ENCODE results near the gene CHD6. TPM values are rescaled to one million over a fixed set of nuclear protein-coding genes. Genes with fewer than 3 reads are reported as not detected.

Gene CHD6
- total RNA-seq, 1 experiment from 2014 or later, result 26.6 TPM

DNA sequence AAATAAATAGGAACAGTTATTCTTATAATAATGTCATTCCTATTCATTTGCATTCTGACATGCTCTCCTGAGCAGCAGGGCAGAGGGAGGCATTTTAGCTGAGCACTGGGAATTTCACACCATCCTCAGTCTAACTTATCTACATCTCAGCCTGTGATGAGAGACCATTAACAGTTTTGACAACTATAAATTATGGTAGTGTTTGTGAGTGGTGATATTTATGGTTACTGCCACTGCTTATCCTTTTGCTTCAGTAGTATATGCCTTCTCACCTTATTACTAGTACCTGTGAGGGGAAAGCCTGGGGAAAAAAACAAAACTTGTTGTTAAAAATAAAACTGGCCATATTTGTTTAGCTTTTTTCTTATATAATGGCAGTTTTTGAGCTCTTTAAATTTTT, 17.0 kb upstream of the CHD6 start:
- no peak for ATAC-seq
- H3K4me1 ChIP-seq (ENCODE audit: control insufficient read depth in 1 of 2, insufficient read depth in 2 of 2, low read length in 2 of 2), result no peaks in the 10 kb centered on the region
- H4K20me1 ChIP-seq (ENCODE audit: insufficient read depth), result no peaks in the 10 kb centered on the region
- no TSS peak for BruUV-seq (replicated peaks)
- ChIA-PET RAD21 (ENCODE audit: low non-redundant PET in 1 of 2, low total read pairs in 2 of 2, uncharacterized antibody in 2 of 2, unreplicated experiment in 2 of 2) (no interaction called here), POLR2A (no interaction called here), CTCF (interaction anchor here (0.7 to 1.4 kb wide), 2 partner anchors 28 to 63 kb away, joined by 3 read pairs; no protein-coding TSS in a partner anchor)
- peaks cover 19% of the 10 kb centered on the region for H3K27me3 ChIP-seq (ENCODE audit: insufficient read depth, low read length)
- no peaks in the 10 kb centered on the region for H3K9me2 ChIP-seq (ENCODE audit: insufficient read depth)
- no peaks in the 10 kb centered on the region for H3K79me2 ChIP-seq (ENCODE audit: insufficient read depth, low read length)
- DNase-seq (ENCODE audit: low read depth, low spot score), result no peak
- intact Hi-C loops (cut with micrococcal nuclease), result no loop called here
- no peak overlapping the region for H3K4me2 ChIP-seq (ENCODE audit: low read length)
- no peak overlapping the region for H3K27ac ChIP-seq (ENCODE audit: low read depth, low read length)
- H3K9me3 ChIP-seq (ENCODE audit: control insufficient read depth in 1 of 2, insufficient read depth in 1 of 2, low read depth in 1 of 2, low read length in 2 of 2), result no peaks in the 10 kb centered on the region
- TF ChIP-seq EGR1 (IDR thresholded peaks at IDR 0.05; ENCODE audit: low read depth) (no peak), ZNF274 (IDR thresholded peaks at IDR 0.05; ENCODE audit: low read depth, low read length) (no peak), JUND (IDR thresholded peaks at IDR 0.05) (no peak)
- TF ChIP-seq, protein P1, sequence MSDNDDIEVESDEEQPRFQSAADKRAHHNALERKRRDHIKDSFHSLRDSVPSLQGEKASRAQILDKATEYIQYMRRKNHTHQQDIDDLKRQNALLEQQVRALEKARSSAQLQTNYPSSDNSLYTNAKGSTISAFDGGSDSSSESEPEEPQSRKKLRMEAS (IDR thresholded peaks at IDR 0.05), result no peak
- TF ChIP-seq, protein P2, sequence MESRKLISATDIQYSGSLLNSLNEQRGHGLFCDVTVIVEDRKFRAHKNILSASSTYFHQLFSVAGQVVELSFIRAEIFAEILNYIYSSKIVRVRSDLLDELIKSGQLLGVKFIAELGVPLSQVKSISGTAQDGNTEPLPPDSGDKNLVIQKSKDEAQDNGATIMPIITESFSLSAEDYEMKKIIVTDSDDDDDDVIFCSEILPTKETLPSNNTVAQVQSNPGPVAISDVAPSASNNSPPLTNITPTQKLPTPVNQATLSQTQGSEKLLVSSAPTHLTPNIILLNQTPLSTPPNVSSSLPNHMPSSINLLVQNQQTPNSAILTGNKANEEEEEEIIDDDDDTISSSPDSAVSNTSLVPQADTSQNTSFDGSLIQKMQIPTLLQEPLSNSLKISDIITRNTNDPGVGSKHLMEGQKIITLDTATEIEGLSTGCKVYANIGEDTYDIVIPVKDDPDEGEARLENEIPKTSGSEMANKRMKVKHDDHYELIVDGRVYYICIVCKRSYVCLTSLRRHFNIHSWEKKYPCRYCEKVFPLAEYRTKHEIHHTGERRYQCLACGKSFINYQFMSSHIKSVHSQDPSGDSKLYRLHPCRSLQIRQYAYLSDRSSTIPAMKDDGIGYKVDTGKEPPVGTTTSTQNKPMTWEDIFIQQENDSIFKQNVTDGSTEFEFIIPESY (IDR thresholded peaks at IDR 0.05; ENCODE audit: extremely low read depth, insufficient replicate concordance, low read length), result no peak
- H2AFZ ChIP-seq (ENCODE audit: low read depth, low read length, poor library complexity, severe bottlenecking), result no peak overlapping the region
- H3K9ac ChIP-seq (ENCODE audit: low read length), result no peak overlapping the region
- no peak overlapping the region for H3K4me3 ChIP-seq (replicated peaks in 1 of 2; ENCODE audit: low read depth in 1 of 2, low read length in 2 of 2)
- no peaks in the 10 kb centered on the region; a peak in 1 of 4 replicates for H3K36me3 ChIP-seq (ENCODE audit: control insufficient read depth in 1 of 2, insufficient read depth in 2 of 2, low read length in 2 of 2)

DNA sequence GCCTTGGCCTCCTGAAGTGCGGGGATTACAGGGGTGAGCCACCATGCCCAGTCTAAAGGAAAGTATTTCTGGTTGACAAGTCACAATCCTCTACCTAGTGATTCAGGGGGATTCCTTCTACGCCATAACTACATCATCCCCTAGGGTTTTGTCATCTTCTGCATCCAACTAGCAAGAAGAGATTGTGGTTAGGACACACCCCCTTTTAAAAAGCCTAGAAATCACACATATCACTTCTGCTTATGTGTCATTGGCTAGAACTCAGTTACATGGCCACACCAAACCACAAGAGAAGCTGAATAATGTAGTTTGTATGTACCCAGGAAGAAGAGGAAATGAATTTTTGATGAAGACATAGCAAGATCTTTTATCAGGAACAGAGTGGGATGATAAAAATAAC, 14.7 kb upstream of the CHD6 start:
- Histone ChIP-seq H4K20me1 (ENCODE audit: insufficient read depth) (no peaks in the 10 kb centered on the region), H3K79me2 (ENCODE audit: insufficient read depth, low read length) (no peaks in the 10 kb centered on the region), H3K9ac (ENCODE audit: low read length) (no peak overlapping the region), H3K9me3 (ENCODE audit: control insufficient read depth in 1 of 2, insufficient read depth in 1 of 2, low read depth in 1 of 2, low read length in 2 of 2) (no peaks in the 10 kb centered on the region), H3K4me1 (ENCODE audit: control insufficient read depth in 1 of 2, insufficient read depth in 2 of 2, low read length in 2 of 2) (no peaks in the 10 kb centered on the region), H3K27me3 (ENCODE audit: insufficient read depth, low read length) (peaks cover 9% of the 10 kb centered on the region; the same call in 1 of the 2 replicates), H3K36me3 (ENCODE audit: control insufficient read depth in 1 of 2, insufficient read depth in 2 of 2, low read length in 2 of 2) (no peaks in the 10 kb centered on the region; a peak in 1 of 4 replicates), H3K4me3 (replicated peaks in 1 of 2; ENCODE audit: low read depth in 1 of 2, low read length in 2 of 2) (no peak overlapping the region), H2AFZ (ENCODE audit: low read depth, low read length, poor library complexity, severe bottlenecking) (no peak overlapping the region), H3K9me2 (ENCODE audit: insufficient read depth) (no peaks in the 10 kb centered on the region), H3K4me2 (ENCODE audit: low read length) (no peak overlapping the region), H3K27ac (ENCODE audit: low read depth, low read length) (no peak overlapping the region)
- no TSS peak for BruUV-seq (replicated peaks)
- intact Hi-C loops (cut with micrococcal nuclease), result no loop called here
- POLR2A ChIA-PET, result no interaction called here
- ATAC-seq (no peak), DNase-seq (ENCODE audit: low read depth, low spot score) (no peak)
- RAD21 ChIA-PET (ENCODE audit: low non-redundant PET in 1 of 2, low total read pairs in 2 of 2, uncharacterized antibody in 2 of 2, unreplicated experiment in 2 of 2), result no interaction called here
- CTCF ChIA-PET, result no interaction called here
- TF ChIP-seq TCF7L2 (IDR thresholded peaks at IDR 0.05; ENCODE audit: borderline replicate concordance, extremely low read depth, insufficient read depth, insufficient read length) (no peak), FOSL1 (IDR thresholded peaks at IDR 0.05; ENCODE audit: low read depth) (no peak), CEBPB (IDR thresholded peaks at IDR 0.05; ENCODE audit: low read depth) (no peak), YY1 (IDR thresholded peaks at IDR 0.05; ENCODE audit: extremely low read depth, insufficient replicate concordance, low read depth, low read length) (no peak)
- TF ChIP-seq, protein P3, sequence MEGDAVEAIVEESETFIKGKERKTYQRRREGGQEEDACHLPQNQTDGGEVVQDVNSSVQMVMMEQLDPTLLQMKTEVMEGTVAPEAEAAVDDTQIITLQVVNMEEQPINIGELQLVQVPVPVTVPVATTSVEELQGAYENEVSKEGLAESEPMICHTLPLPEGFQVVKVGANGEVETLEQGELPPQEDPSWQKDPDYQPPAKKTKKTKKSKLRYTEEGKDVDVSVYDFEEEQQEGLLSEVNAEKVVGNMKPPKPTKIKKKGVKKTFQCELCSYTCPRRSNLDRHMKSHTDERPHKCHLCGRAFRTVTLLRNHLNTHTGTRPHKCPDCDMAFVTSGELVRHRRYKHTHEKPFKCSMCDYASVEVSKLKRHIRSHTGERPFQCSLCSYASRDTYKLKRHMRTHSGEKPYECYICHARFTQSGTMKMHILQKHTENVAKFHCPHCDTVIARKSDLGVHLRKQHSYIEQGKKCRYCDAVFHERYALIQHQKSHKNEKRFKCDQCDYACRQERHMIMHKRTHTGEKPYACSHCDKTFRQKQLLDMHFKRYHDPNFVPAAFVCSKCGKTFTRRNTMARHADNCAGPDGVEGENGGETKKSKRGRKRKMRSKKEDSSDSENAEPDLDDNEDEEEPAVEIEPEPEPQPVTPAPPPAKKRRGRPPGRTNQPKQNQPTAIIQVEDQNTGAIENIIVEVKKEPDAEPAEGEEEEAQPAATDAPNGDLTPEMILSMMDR (IDR thresholded peaks at IDR 0.05 in 2 of 3, conservative IDR thresholded peaks at IDR 0.05 in 1 of 3; ENCODE audit: borderline replicate concordance in 1 of 3, insufficient read depth in 1 of 3, low read depth in 2 of 3, low read length in 2 of 3), result no peak
- TF ChIP-seq, protein P4, sequence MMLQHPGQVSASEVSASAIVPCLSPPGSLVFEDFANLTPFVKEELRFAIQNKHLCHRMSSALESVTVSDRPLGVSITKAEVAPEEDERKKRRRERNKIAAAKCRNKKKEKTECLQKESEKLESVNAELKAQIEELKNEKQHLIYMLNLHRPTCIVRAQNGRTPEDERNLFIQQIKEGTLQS (IDR thresholded peaks at IDR 0.05), result no peak
- TF ChIP-seq, protein P5, sequence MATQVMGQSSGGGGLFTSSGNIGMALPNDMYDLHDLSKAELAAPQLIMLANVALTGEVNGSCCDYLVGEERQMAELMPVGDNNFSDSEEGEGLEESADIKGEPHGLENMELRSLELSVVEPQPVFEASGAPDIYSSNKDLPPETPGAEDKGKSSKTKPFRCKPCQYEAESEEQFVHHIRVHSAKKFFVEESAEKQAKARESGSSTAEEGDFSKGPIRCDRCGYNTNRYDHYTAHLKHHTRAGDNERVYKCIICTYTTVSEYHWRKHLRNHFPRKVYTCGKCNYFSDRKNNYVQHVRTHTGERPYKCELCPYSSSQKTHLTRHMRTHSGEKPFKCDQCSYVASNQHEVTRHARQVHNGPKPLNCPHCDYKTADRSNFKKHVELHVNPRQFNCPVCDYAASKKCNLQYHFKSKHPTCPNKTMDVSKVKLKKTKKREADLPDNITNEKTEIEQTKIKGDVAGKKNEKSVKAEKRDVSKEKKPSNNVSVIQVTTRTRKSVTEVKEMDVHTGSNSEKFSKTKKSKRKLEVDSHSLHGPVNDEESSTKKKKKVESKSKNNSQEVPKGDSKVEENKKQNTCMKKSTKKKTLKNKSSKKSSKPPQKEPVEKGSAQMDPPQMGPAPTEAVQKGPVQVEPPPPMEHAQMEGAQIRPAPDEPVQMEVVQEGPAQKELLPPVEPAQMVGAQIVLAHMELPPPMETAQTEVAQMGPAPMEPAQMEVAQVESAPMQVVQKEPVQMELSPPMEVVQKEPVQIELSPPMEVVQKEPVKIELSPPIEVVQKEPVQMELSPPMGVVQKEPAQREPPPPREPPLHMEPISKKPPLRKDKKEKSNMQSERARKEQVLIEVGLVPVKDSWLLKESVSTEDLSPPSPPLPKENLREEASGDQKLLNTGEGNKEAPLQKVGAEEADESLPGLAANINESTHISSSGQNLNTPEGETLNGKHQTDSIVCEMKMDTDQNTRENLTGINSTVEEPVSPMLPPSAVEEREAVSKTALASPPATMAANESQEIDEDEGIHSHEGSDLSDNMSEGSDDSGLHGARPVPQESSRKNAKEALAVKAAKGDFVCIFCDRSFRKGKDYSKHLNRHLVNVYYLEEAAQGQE (IDR thresholded peaks at IDR 0.05; ENCODE audit: low read depth), result no peak

Data from HCT116 (cell line).